GM21717 (cell line): ENCODE results near the gene CLIP3.
A peak's percentile ranks its signal among the peaks of the same experiment; 100 is the strongest.
"Not testable (repeated sequence)": the region's sequence is repeated elsewhere in the genome, so short reads cannot be mapped to it uniquely, and the experiment has no call there.

ENCODE experiments used
- ATAC-seq: cut with Tn5 transposase; IDR thresholded peaks from one replicate; pipeline ENCODE4 v1.9.1; 2021; ENCODE audit warnings: mild to moderate bottlenecking, moderate library complexity; ENCODE audit not compliant: unreplicated experiment

Gene CLIP3

GRCh38 chr19:36049080-36049698, 16.5 kb upstream of the CLIP3 start:
- ATAC-seq = no peak

GRCh38 chr19:36047835-36048234, 15.2 kb upstream of the CLIP3 start:
- no peak for ATAC-seq

GRCh38 chr19:36046443-36047050, 13.9 kb upstream of the CLIP3 start:
- ATAC-seq = no peak

- ATAC-seq = no peak
Measured at GRCh38 chr19:36043952-36044351, 11.3 kb upstream of the CLIP3 start.

- no peak for ATAC-seq
Measured at GRCh38 chr19:36041831-36042230, 9.2 kb upstream of the CLIP3 start.

GRCh38 chr19:36041092-36041491, 8.4 kb upstream of the CLIP3 start:
- not testable (repeated sequence) for ATAC-seq

- ATAC-seq = no peak
Measured at GRCh38 chr19:36040495-36040894, 7.8 kb upstream of the CLIP3 start.

- no peak for ATAC-seq
Measured at GRCh38 chr19:36031308-36031707, 1.4 kb downstream of the CLIP3 start.

- no peak for ATAC-seq
Measured at GRCh38 chr19:36030264-36031148, 2.2 kb downstream of the CLIP3 start.

- no peak for ATAC-seq
Measured at GRCh38 chr19:36028313-36029041, 4.2 kb downstream of the CLIP3 start.

GRCh38 chr19:36027696-36028095, 5.0 kb downstream of the CLIP3 start:
- no peak for ATAC-seq

GRCh38 chr19:36026091-36026876, 6.4 kb downstream of the CLIP3 start:
- ATAC-seq = no peak

GRCh38 chr19:36025541-36025940, 7.1 kb downstream of the CLIP3 start:
- ATAC-seq = no peak

- ATAC-seq = no peak
Measured at GRCh38 chr19:36023432-36023831, 9.2 kb downstream of the CLIP3 start.

- ATAC-seq = no peak
Measured at GRCh38 chr19:36019061-36019670, 13.5 kb downstream of the CLIP3 start.

GRCh38 chr19:36014012-36014924, 18.4 kb downstream of the CLIP3 start, which contains the start of gene ALKBH6:
Gene ALKBH6, minus strand, starts transcription at chr19:36014213. Its CDS starts 816 bp downstream, at chr19:36013397.
- peak; percentile 91 for ATAC-seq

GRCh38 chr19:36013280-36014011, 19.2 kb downstream of the CLIP3 start:
- ATAC-seq = no peak

- no peak for ATAC-seq
Measured at GRCh38 chr19:36010402-36010801, 22.3 kb downstream of the CLIP3 start.
